Lung (tissue), 12 donors: ENCODE measurements around the gene MEDAG. TPM values are rescaled to one million over a fixed set of nuclear protein-coding genes. Genes with fewer than 3 reads are reported as not detected.

ENCODE experiments used
- ATAC-seq: fragments of 200-7000 bp; cut with Tn5 transposase; one replicate; pipeline ENCODE4 v1.9.1; 2020; ENCODE audit warnings: moderate number of reproducible peaks; ENCODE audit not compliant: insufficient read depth, low FRiP score
- DNase-seq, 3 donors: peaks; one replicate each; pipeline ENCODE4 v3.0.0-alpha.2; 2013 to 2017
- H3K27ac ChIP-seq, 2 donors: one replicate each; pipeline ENCODE4 v1.5.1; 2013; ENCODE audit warnings: mild to moderate bottlenecking in 2 of 2, moderate library complexity in 2 of 2, control low read depth in 1 of 2, inconsistent platforms in 1 of 2, low read depth in 1 of 2, low read length in 1 of 2
- H3K27me3 ChIP-seq, 3 donors: one replicate each; pipeline ENCODE4 v1.5.1; 2013; ENCODE audit warnings: low read length in 2 of 3; ENCODE audit not compliant: control insufficient read depth in 3 of 3, insufficient read depth in 3 of 3
- H3K36me3 ChIP-seq, 4 donors: one replicate each; pipeline ENCODE4 v1.5.1; 2013; ENCODE audit warnings: low read length in 4 of 4, mild to moderate bottlenecking in 1 of 4, moderate library complexity in 1 of 4; ENCODE audit not compliant: control insufficient read depth in 4 of 4, insufficient read depth in 4 of 4
- H3K4me1 ChIP-seq, 5 donors: one replicate each; pipeline ENCODE4 v1.5.1; 2013; ENCODE audit warnings: low read length in 5 of 5, mild to moderate bottlenecking in 2 of 5, moderate library complexity in 1 of 5; ENCODE audit not compliant: control insufficient read depth in 5 of 5, insufficient read depth in 5 of 5
- H3K4me3 ChIP-seq: one replicate; pipeline ENCODE4 v1.5.1; 2013; ENCODE audit warnings: mild to moderate bottlenecking, control low read depth, moderate library complexity
- H3K9ac ChIP-seq, 2 donors: one replicate each; pipeline ENCODE4 v1.5.1; 2013; ENCODE audit warnings: low read length in 2 of 2, control low read depth in 1 of 2; ENCODE audit not compliant: insufficient read depth in 1 of 2
- H3K9me3 ChIP-seq, 4 donors: one replicate each; pipeline ENCODE4 v1.5.1; 2013; ENCODE audit warnings: low read length in 3 of 4, mild to moderate bottlenecking in 1 of 4, moderate library complexity in 1 of 4; ENCODE audit not compliant: control insufficient read depth in 4 of 4, insufficient read depth in 3 of 4
- WGBS, 2 donors: extraction: QIAGEN DNeasy Blood & Tissue Kit; methylation state at CpG; one replicate each; pipeline ENCODE4 v1.1.7; 2013; 5-methylcytosine and 5-hydroxymethylcytosine counted together
- polyA plus RNA-seq, 2 donors: library from polyadenylated mRNA; stranded (reverse); fragments of 200-250 nt; gene quantifications; one replicate each; pipeline ENCODE4 v1.2.1, GENCODE V29; 2013
- total RNA-seq, 2 donors: library from RNA; depleted of rRNA in 1 of 2; stranded (reverse); fragments of >200 nt in 1 of 2; gene quantifications; one replicate each; pipeline ENCODE4 v1.2.1, GENCODE V29; 2014 to 2021
- TF ChIP-seq, protein P1 (sequence below): IDR thresholded peaks from 2 replicates; pipeline ENCODE4 v1.5.1; 2012; ENCODE audit warnings: mild to moderate bottlenecking; ENCODE audit errors: control extremely low read depth, extremely low read depth
- donor health status: control.
- donor health status: control.
- donor health status: Bipolar disorder and iron deficiency.
- donor health status: healthy.
- donor health status: DM: yes; HTN: yes; CAD: no.

The MEDAG gene
- total and polyA plus RNA-seq, 4 donors = 0.97 to 14.4 (median 8.4) TPM

DNA sequence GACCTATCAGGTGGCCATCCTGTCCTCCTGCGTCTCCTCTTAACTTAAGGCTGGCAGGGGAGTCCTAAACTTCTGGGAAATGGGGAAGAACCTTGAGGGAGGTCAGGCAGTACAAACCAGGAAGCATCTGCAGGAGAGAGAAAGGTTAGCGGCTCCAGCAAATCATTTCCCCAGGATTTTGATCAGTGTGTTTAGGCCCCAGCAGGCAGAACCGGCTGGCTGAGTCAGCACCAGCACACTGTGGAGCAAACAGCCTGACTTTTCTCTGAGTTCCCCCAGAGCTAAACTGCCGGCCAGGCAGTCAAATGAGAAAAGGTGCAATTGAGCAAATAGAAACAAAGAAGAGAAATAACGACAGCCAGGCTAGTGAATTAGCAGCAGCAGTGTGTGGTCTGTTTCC lies 46.7 kb upstream of the MEDAG start:
- TF ChIP-seq, protein P1, sequence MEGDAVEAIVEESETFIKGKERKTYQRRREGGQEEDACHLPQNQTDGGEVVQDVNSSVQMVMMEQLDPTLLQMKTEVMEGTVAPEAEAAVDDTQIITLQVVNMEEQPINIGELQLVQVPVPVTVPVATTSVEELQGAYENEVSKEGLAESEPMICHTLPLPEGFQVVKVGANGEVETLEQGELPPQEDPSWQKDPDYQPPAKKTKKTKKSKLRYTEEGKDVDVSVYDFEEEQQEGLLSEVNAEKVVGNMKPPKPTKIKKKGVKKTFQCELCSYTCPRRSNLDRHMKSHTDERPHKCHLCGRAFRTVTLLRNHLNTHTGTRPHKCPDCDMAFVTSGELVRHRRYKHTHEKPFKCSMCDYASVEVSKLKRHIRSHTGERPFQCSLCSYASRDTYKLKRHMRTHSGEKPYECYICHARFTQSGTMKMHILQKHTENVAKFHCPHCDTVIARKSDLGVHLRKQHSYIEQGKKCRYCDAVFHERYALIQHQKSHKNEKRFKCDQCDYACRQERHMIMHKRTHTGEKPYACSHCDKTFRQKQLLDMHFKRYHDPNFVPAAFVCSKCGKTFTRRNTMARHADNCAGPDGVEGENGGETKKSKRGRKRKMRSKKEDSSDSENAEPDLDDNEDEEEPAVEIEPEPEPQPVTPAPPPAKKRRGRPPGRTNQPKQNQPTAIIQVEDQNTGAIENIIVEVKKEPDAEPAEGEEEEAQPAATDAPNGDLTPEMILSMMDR = no peak
- H3K27ac ChIP-seq = no peak overlapping the region
- 75 to 78% methylated on average over 5 of the region's 5 CpGs for WGBS, 2 donors

DNA sequence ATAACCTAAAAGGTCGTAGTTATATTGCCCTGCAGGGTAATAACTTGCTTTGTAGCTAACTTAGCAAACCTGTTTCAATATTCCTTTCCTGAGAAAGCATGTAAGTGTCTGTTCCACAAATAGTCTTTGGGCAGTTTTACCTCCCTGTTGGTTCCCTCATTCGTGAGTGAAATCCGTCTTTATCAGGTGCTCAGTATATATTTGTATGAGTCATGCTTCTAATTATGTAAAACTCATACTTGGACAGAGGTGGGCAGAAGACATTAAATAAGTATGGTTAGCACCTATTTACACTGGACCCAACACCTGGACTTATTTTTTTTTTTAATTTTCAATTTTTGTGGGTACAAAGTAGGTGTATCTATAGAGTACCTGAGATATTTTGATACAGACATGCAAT lies 44.9 kb upstream of the MEDAG start:
- TF ChIP-seq, protein P1 = no peak
- Histone ChIP-seq H3K36me3 (no peaks in the 10 kb centered on the region), H3K9me3 (peaks cover 0 to 3% (median 0%) of the 10 kb centered on the region in 4 donors), H3K27ac (no peak overlapping the region), H3K4me3 (no peak overlapping the region), H3K9ac (no peak overlapping the region), H3K4me1 (peaks cover 0 to 50% (median 18%) of the 10 kb centered on the region in 5 donors), H3K27me3 (no peaks in the 10 kb centered on the region)
- DNase-seq (no peak), ATAC-seq (no peak)
- WGBS, 2 donors = 82 to 84% methylated on average over 3 of the region's 3 CpGs

More for the DNA sequence above, 46.7 kb upstream of the MEDAG start:
- H3K27me3 ChIP-seq = no peaks in the 10 kb centered on the region
- DNase-seq = no peak
- H3K9me3 ChIP-seq = peaks cover 0 to 3% (median 0%) of the 10 kb centered on the region in 4 donors
- no peaks in the 10 kb centered on the region for H3K36me3 ChIP-seq
- no peak for ATAC-seq
- H3K4me3 ChIP-seq = no peak overlapping the region
- no peak overlapping the region for H3K9ac ChIP-seq
- peaks cover 0 to 45% (median 19%) of the 10 kb centered on the region in 5 donors for H3K4me1 ChIP-seq

DNA sequence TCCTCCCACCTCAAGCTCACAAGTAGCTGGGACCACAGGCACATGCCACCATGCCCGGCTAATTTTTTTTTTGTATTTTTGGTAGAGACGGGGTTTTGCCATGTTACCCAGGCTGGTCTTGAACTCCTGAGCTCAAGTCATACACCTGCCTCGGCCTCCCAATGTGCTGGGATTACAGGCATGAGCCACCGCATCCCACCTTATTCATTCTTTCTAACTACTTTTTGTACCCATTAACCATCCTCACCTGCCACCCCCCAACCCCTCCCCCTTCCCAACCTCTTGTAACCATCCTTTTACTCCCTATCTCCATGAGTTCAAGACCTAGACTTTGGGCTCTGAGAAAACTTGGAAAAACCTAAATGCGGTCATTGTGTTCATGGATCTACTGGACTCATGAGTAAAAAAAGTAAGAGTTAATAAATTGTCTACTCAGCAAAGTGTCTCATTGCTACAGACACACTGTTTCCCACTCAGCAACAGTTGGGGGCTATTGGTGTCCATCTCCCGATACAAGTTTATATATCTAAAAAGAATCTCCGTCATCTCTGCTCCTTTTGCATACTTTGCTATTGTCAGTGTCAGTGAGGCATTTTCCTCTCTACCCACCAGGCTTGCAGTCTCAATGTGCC lies 44.1 kb upstream of the MEDAG start:
- Histone ChIP-seq H3K36me3 (no peaks in the 10 kb centered on the region), H3K9ac (no peak overlapping the region), H3K4me3 (no peak overlapping the region), H3K27ac (no peak overlapping the region), H3K4me1 (peaks cover 0 to 49% (median 16%) of the 10 kb centered on the region in 5 donors), H3K9me3 (peaks cover 0 to 3% (median 0%) of the 10 kb centered on the region in 4 donors), H3K27me3 (no peaks in the 10 kb centered on the region)
- TF ChIP-seq, protein P1 = no peak
- WGBS, 2 donors = 97 to 98% methylated on average over 7 of the region's 7 CpGs
- no peak for ATAC-seq
- DNase-seq = no peak
